Hematopoietic multipotent progenitor cell treated with erythropoietin and hydrocortisone succinate and interleukin-3 and kit ligand, for 8 days (in vitro differentiated cells): ENCODE results near the gene PRR35.

Experiments
- DNase-seq: peaks from one replicate; pipeline ENCODE4 v3.0.0-alpha.2; 2015

PRR35 gene

GRCh38 chr16:565419-566330 lies 5.5 kb downstream of the PRR35 start:
- DNase-seq, result peak; percentile 46

- DNase-seq, result peak; percentile 92
Observed at GRCh38 chr16:566475-567372, 6.5 kb downstream of the PRR35 start, which contains the start of gene NHLRC4. Gene NHLRC4 (plus strand): TSS chr16:567005. CDS start chr16:568048, 1,043 bp downstream.

GRCh38 chr16:567373-568256 lies 7.4 kb downstream of the PRR35 start:
- no peak for DNase-seq

DNA sequence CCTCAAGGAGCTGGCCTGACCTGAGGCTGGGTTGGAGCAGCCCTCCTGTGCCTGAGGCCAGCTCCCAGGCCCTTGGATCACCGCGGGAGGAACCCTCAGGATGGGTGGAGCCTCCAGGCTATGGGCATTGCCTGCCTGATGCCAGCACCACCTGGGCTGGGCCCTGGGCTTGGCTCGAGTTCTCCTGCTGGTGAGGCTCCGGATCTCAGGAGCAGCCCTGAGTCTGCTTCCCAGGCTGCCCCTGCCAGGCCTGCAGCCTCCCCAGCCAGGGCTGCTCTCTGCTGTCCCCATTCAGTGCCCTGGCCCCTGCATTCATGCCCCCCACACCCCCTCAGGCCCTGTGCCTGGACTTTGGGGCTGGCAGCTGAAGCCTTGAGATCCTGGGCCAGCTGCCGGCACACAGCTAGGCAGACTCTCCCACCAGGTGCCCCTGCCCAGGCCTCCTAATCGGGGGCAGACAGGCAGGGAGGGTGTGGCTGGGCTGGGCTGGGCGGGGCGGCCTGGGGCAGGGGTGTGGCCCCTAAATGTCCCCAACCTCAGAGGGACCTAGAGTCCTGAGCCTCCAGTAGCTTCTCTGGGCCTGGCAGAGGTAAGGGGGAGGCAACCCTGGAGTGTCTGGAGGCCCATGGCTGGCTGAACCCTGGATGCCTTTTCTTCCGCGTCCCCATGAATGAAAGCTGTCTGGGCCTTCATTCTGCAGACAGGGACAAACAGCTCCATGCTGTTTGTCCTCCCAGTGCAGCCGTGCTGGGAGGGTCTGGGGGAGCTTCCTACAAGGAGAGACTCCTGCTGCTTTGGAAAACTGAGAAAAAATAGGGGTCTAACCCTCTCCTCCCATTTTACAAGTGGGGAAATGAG lies 8.4 kb downstream of the PRR35 start:
- peak; percentile 93 for DNase-seq

DNA sequence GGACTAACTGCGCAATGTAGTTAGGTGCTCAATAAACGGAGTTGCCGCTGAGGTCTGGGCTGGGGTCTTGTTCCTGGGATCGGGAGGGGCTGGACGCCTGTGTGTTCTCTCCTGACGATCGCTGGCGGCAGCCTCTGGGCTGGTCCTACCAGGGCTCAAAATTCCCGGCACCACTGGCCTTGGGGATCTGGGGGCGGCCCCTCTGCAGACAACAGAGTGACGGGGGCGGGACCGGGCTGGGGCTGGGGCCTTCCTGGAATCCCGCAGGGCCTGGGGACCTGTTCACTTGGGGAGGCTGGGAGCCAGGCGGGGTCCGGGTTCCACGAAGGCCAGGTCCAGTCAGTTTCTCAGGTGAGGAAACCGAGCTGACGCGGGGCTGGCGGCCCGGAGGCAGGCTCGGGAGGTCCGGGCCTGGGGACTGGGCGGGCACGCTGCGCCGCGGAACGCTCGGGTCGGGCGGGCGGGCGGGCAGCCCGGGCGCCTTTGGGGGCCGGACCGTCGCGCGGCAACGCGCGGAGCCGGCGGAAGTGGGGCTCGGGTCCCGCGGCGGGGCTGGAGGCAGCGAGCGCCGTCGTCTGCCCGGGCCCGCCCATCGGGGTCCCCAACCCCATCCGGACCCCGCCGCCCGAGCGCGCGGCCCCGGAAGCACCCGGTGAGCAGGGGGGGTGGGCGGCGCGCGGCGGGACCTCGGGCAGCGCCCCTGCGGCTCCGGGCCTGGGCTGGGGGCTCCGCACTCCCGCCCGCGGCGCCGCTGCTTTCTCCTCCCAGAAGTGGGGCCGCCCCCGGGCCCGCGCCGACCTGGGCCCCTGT lies 9.5 kb downstream of the PRR35 start, which contains the start of gene PIGQ:
TSS of gene PIGQ (plus strand) at position 524 of the 810 bp plus-strand sequence. CDS start 4,107 bp downstream, outside the sequence.
- peak; percentile 64 for DNase-seq

DNA sequence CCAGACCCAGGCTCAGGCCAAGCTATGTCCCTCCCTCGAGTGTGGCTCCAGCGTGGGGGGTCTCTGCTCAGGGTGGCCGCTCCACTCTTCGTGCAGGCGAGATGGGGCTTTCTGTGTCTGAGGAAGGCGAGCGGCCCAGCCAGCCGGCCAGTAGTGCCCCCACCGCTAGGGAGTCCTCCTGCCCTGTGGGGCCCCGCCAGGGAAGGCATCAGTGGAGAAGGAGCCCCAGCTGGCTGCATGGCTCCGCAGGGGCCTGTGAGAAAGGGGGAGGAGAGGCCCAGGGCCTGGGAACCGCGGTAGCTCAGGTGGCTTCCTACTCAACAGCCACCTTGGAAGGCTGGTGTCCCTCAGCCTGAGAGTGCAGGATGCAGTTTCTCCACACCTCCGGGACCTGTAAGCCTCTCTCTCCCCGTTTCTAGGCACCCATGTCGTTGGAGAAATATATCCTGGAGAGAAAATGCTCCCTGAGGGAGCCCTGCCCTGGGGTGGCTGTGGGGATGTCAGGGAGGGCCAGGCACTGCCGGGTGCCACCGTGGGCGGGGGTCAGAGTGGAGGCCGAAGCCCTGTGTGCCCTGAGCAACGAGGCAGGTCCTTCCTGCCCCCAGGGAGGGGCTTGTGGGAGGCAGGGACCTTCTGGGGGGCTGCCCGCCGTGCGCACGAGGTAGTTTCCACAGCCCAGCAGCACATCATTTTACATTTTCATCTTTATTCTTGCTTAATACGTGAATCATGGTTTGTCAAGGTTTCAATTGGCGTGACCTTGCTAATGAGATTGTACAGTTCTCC lies 12.9 kb downstream of the PRR35 start:
- DNase-seq, result no peak

DNA sequence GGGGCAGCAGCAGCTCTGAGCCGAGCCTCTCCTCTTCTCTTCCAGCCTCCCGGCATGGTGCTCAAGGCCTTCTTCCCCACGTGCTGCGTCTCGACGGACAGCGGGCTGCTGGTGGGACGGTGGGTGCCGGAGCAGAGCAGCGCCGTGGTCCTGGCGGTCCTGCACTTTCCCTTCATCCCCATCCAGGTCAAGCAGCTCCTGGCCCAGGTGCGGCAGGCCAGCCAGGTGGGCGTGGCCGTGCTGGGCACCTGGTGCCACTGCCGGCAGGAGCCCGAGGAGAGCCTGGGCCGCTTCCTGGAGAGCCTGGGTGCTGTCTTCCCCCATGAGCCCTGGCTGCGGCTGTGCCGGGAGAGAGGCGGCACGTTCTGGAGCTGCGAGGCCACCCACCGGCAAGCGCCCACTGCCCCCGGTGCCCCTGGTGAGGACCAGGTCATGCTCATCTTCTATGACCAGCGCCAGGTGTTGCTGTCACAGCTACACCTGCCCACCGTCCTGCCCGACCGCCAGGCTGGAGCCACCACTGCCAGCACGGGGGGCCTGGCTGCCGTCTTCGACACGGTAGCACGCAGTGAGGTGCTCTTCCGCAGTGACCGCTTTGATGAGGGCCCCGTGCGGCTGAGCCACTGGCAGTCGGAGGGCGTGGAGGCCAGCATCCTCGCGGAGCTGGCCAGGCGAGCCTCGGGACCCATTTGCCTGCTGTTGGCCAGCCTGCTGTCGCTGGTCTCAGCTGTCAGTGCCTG lies 14.0 kb downstream of the PRR35 start:
- DNase-seq, result no peak

GRCh38 chr16:575354-576196 lies 15.4 kb downstream of the PRR35 start:
- no peak for DNase-seq

GRCh38 chr16:576197-576822 lies 16.1 kb downstream of the PRR35 start:
- no peak for DNase-seq

- DNase-seq, result no peak
Observed at GRCh38 chr16:576823-577201, 16.6 kb downstream of the PRR35 start.

DNA sequence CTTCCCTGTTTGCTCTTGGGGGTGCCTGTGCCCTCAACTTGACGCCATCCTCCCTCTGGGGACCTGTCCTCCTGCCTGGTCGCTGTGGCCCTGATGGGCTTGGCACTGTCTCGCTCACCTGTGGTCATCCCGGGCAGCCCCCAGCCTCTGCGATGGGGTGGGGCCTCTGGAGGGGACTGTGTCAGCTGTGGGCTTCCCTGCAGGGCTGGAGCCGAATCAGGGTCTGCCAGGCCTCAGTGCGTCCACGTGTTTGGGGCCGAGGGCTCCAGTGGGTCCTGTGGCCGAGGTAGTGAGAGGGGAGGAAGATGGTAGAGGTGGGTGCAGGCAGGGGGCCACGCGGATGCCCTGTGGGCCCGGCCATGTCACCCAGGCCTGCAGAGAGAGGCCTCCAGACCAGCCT lies 17.6 kb downstream of the PRR35 start:
- no peak for DNase-seq

DNA sequence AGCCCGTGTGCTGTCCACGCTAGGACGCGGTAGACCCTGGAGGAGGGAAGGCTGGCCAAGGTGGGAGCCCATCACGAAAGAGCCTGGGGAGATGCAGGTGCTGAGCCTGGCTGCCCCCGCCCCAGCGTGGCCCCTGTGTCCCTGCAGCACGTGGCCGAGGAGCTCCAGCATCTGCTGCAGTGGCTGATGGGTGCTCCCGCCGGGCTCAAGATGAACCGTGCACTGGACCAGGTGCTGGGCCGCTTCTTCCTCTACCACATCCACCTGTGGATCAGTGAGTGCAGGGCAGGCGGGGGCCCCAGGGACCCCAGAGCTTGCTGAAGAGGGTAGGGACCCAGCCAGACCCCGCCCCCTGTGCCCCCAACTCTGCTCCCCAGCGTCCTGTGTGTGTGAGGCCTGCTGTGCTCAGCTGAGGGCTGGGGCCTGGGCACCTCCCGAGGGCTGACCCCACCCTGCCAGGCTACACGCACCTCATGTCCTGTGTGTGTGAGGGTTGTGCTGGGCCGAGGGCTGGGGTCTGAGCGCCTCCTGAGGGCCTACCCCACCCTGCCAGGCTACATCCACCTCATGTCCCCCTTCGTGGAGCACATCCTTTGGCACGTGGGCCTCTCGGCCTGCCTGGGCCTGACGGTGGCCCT lies 18.2 kb downstream of the PRR35 start:
- no peak for DNase-seq

DNA sequence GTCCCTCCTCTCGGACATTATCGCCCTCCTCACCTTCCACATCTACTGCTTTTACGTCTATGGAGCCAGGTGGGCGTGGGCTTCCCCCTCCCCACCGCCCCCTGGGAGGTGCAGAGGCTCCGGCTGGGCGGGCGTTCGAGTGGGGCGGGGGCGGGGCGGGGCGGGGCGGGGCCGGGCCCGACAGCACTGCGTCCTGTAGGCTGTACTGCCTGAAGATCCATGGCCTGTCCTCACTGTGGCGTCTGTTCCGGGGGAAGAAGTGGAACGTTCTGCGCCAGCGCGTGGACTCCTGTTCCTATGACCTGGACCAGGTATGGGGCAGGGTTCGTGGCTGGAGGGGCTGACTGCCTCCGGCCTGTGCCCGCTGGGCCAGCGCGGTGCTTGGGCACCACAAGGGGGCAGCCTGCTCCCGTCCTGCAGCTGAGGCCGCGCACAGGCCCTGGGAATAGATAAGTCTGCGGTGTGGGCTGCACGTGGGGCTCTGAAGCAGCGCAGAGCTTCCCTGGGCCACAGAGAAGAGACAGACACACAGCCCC lies 18.7 kb downstream of the PRR35 start:
- peak; percentile 92 for DNase-seq

DNA sequence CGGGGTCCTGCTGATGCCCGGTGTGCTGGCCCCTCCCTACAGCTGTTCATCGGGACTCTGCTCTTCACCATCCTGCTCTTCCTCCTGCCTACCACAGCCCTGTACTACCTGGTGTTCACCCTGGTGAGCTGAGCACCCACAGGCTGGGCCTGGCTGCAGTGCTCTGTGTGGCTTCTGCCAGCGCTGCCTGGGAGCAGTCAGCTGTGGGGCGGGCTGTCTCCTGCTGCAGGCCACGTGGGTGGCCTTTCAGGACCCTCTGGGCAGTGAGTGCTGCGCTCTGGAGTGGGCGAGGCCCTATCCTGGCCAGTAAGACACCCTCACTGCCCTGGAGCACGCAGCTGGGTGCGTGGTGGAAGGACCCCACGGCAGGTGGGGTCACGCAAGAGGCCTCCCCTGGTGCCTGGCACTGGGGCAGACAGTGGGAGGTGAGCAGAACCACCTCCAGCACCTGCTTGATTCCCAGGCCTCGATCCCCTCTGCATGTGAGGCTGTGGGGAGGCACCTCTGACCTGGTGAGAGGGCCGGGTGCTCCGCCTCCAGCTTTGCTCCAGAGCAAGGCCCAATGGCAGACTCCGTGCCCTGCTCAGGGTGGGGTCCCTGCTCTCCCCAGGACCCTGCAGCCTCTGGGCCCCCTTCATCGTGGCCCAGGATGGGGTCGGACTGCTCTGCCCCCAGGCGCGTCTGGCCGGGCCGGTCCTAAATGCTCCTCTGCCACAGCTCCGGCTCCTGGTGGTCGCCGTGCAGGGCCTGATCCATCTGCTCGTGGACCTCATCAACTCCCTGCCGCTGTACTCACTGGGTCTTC lies 20.1 kb downstream of the PRR35 start:
- DNase-seq, result no peak

GRCh38 chr16:580946-581498 lies 20.8 kb downstream of the PRR35 start:
- no peak for DNase-seq

GRCh38 chr16:582218-582613 lies 22.0 kb downstream of the PRR35 start:
- no peak for DNase-seq
